Endothelial cell of umbilical vein (primary cell): Measurements from ENCODE around the gene RIBC1.

Experiments used
- EZH2 ChIP-seq: IDR thresholded peaks from 2 replicates; pipeline ENCODE4 v1.6.1; 2012; ENCODE audit warnings: borderline replicate concordance, low read depth, mild to moderate bottlenecking, moderate library complexity, low read length, inconsistent platforms; ENCODE audit not compliant: severe bottlenecking
- POLR2A ChIP-seq: IDR thresholded peaks from 2 replicates; pipeline ENCODE4 v1.6.1; 2012; ENCODE audit warnings: low read depth, mild to moderate bottlenecking, control low read depth, low read length
- TF ChIP-seq, protein P1 (sequence below), 2 donors: IDR thresholded peaks; 1 replicate in 1 of 2; 2 replicates in 1 of 2; pipeline ENCODE4 v1.5.1; 2011; ENCODE audit warnings: low read length in 2 of 2, mild to moderate bottlenecking in 2 of 2, moderate library complexity in 2 of 2, control low read depth in 1 of 2, inconsistent platforms in 1 of 2, low read depth in 1 of 2; ENCODE audit not compliant: insufficient read depth in 1 of 2; ENCODE audit errors: extremely low read depth in 1 of 2

DNA sequence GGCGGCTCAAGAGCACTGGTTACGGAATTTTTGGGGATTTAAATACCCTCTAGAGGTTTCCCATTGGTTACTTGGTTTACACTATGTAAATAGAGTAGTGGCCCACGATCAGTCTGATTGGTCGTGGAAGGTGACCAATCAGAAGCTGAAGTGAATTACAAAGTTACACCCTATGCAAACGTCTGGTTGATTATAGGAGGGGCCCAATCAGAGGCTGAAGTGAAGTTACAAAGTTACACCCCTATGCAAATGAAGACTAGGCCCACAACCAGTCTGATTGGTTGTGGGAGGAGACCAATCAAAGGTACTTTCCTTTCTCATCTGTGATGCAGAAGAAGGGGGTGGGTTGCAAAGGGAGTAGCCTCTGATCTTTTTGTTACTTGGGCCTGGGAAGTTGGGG, 56.6 kb downstream of the RIBC1 start:
- TF ChIP-seq, protein P1, sequence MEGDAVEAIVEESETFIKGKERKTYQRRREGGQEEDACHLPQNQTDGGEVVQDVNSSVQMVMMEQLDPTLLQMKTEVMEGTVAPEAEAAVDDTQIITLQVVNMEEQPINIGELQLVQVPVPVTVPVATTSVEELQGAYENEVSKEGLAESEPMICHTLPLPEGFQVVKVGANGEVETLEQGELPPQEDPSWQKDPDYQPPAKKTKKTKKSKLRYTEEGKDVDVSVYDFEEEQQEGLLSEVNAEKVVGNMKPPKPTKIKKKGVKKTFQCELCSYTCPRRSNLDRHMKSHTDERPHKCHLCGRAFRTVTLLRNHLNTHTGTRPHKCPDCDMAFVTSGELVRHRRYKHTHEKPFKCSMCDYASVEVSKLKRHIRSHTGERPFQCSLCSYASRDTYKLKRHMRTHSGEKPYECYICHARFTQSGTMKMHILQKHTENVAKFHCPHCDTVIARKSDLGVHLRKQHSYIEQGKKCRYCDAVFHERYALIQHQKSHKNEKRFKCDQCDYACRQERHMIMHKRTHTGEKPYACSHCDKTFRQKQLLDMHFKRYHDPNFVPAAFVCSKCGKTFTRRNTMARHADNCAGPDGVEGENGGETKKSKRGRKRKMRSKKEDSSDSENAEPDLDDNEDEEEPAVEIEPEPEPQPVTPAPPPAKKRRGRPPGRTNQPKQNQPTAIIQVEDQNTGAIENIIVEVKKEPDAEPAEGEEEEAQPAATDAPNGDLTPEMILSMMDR (IDR thresholded peaks at IDR 0.05; ENCODE audit: extremely low read depth in 1 of 2, insufficient read depth in 1 of 2, low read depth in 1 of 2, low read length in 2 of 2), result no peak
- TF ChIP-seq POLR2A, result no peak
- no peak for TF ChIP-seq EZH2
